Skin of body (tissue), 2 donors: Measurements from ENCODE around the gene AP2A2. TPM values are rescaled to one million over a fixed set of nuclear protein-coding genes. Genes with fewer than 3 reads are reported as not detected.
A peak's percentile ranks its signal among the peaks of the same experiment; 100 is the strongest.

Experiments
- DNase-seq: peaks from one replicate; lab custom pipeline; 2025; lab: John Stamatoyannopoulos, UW
- total RNA-seq: library from RNA; depleted of rRNA; stranded (reverse); fragments of >200 nt; gene quantifications from one replicate; pipeline ENCODE4 v1.2.3, GENCODE V29; 2014

AP2A2 gene
- total RNA-seq, 1 donor from 2014 or later, result 29.1 TPM

DNA sequence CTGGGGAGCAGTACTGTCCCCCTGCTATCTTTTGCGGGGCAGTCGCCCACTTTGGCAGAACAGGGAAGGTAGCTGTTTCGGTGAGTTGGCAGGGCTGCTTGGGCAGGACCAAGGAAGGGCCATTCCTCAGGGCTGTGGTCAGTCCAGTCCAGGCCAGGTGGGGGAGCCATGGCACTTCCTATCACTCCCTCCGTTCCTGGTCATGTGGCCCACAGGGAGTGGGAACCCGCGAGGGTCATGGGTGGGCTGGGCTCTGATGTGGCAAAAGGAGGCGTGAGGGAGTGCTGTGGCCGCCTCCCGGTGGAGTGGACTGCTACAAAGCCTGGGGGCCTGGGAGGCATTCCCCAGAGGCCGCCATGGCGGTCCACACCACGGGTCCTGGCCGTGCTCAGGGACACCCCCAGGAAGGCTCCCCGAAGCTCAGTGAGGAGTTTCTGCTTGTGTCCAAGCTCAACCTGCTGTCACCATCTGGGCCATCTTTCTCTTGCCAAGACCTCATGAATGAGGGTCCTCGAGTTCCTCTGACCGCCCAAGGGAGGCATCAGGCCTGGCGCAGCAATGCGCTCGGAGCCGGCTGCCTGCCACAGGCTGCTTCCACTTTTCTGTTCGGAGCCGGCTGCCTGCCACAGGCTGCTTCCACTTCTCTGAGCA is 27.0 kb upstream of the AP2A2 start:
- no peak for DNase-seq

DNA sequence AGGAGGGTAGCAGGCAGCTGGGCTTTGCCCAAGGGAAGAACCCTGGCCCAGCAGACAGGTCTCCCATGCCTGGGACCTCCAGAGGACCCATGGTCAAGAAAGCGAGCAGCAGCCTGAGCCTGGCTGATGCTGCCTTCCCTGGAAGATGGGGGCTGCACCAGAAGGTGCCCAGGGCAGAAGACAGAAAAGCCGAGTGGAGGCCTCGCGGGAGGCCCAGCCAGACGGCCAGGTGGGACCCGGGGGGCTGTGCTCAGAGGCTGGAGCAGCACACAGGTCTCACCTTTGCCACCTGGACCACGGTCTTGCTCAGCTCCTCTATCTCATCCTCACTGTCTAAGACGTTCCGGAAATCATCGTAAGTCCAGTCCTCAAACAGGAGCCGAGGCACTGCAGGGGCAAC is 25.9 kb upstream of the AP2A2 start:
- no peak for DNase-seq

DNA sequence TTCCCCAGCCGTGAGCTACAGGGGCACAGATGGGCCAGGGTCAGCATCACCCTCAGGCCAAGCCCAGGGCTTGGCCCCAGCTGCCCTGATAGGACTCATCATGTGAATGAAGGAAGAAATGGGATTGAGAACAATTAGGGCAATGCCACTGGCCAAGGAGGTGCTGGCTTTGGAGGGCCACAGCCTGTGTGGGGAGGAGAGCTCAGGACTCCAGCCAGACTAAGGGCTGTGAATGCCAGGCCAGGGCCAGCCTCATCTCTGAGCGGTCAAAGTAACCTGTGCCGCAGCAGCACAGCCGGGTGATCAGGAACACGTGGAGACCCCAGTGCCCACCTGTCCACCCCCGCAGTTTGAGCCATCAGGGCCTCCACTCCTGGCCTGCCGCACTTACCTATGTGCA is 25.1 kb upstream of the AP2A2 start:
- no peak for DNase-seq

- no peak for DNase-seq
Observed at GRCh38 chr11:901452-902061, 24.1 kb upstream of the AP2A2 start.

- DNase-seq, result no peak
Observed at GRCh38 chr11:904380-904779, 21.3 kb upstream of the AP2A2 start.

- no peak for DNase-seq
Observed at GRCh38 chr11:905952-906351, 19.7 kb upstream of the AP2A2 start.

GRCh38 chr11:907668-908067 is 18.0 kb upstream of the AP2A2 start:
- DNase-seq, result no peak

- DNase-seq, result no peak
Observed at GRCh38 chr11:908273-908672, 17.4 kb upstream of the AP2A2 start.

DNA sequence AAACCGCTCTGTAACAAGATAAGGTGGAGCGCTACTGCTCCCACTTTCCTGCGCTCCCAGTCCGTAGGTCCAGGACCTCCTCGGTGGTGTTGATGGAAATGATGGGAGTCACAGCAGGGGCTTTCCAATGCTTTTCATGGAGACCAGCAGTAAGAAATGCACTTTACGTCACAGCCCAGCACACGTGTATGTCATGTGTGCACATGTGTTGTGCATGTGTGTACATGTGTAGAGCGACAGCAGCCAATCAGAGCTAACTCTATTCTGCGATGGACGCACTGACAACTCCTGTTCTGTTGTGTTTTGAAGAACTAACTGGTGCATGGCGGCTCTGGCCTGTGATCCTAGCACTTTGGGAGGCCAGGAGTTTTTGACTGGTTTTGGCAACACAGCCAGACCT is 16.3 kb upstream of the AP2A2 start:
- no peak for DNase-seq

DNA sequence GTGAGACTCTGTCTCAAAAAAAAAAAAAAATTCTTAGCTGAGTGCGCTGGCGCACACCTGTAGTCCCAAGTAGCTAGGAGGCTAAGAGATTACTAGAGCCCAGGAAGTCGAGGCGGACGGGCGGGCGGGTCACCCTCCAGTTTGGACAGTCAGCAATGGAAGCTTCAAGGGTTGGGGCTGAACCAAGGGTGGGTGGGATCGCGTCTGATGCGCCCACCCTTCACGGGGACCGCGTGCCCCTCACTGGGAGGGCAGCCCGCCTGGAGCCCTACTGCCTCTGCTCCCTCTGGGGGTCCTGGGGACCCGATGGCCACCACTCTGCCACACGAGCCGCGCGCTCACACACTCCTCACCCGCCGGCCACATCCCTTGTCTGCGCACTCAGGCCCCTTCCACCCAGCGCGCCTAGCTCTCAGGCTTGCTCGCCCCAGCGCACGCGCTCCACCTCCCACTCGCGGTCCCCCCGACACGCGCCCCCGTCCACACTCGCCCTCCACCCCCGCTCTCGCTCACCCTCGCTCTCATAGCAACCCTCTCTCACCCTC is 15.6 kb upstream of the AP2A2 start:
- no peak for DNase-seq

- peak; percentile 35 for DNase-seq
Observed at GRCh38 chr11:910589-911030, 15.1 kb upstream of the AP2A2 start, which contains the start of gene CHID1. Gene CHID1 (minus strand): TSS chr11:910810. CDS start chr11:904816, 5,994 bp downstream.

DNA sequence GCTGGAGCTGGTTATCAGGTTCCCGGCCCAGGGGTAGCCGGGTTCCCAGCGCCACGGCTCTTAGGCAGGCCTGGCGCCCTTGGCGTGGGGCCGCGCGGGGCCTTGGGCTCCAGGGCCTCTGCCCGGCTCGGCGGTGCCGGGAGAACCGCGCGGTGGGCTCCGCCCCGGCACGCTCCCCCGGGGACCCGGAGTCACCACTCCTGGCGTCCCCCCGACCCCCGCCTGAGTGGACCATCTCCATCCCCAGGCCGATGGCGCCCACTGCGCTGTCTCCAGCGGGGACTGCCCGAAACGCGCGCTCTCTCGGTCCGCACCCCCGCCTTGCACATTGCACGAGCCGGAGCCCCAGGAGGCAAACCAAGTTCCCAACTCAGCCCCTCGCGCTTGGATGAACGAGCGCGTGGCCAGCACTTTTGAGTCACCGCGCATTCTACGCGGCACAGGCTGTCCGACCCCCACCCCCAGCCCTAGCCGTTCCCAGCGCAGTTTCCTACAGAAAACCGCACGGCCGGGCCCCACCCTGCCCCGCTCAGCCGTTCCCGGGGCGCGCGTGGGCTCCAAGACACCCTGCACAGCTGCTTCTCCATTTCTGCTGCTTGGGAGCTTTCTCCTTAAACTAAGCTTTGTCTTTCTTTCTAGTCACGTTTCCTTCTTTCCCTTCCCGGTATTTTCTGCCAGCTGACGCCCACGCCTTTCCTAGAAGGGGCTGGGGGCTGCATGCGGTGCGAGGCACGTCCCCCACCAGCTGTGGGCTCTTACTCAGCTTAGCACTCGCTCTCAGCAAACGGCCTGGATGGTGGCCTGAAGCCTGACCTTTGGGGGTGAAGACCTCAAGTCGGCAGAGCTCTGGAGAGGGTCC is 14.4 kb upstream of the AP2A2 start:
- DNase-seq, result no peak

DNA sequence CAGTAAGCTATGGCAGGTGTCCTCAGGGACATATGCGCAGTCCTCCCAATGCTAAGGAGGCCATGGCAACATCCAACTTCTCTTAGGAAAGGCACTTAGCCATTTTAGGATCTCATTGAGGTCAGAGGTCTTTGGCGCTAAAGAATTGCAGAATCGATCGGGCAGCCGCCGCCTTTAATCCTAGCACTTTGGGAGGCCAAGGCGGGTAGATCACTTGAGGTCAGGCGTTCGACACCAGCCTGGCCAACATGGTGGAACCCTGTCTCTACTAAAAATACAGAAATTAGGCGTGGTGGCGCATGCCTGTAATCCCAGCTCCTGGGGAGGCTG is 13.8 kb upstream of the AP2A2 start:
- DNase-seq, result no peak

GRCh38 chr11:912266-912665 is 13.4 kb upstream of the AP2A2 start:
- no peak for DNase-seq

GRCh38 chr11:913043-913442 is 12.6 kb upstream of the AP2A2 start:
- no peak for DNase-seq

GRCh38 chr11:914204-914603 is 11.5 kb upstream of the AP2A2 start:
- DNase-seq, result no peak

GRCh38 chr11:914747-915501 is 10.7 kb upstream of the AP2A2 start:
- DNase-seq, result no peak

- DNase-seq, result no peak
Observed at GRCh38 chr11:917426-917825, 8.2 kb upstream of the AP2A2 start.

- no peak for DNase-seq
Observed at GRCh38 chr11:921921-922678, 3.6 kb upstream of the AP2A2 start.

DNA sequence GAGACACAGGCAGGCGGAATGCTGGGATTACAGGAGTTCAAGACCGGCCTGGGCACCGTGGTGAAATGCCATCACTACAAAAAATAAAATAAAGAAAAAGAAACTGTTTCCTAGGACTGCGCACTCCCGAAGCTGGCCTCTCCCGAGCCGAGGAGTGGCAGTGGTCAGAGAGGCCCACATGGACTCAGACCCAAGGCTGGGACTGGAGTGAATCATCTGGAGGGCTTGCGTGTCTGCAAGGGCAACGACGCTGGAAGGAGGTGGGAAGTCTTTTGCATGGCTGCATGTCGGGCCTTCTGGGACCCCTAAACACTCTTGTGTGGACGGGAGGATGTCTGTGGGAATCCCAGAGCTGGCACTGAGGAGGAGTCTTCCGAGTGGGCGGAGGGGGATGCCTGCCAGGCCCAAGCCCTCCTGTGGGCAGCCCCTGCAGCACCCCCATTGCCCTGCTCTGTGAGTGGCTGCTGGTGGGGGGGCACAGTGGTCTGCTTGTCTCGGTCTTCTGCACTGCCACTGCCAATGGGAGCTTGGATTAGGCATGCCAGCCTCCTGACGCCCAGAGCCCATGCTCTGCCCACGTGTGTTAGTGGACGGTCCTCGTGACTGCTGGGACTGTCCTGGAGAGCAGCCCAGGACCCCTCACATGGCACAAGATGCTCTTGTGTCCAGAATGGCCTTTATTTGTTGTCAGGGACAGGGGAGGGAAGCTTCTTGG is 1.8 kb upstream of the AP2A2 start:
- DNase-seq, result no peak
